NT2/D1 (cell line): ENCODE measurements around the gene SYN1.

ENCODE experiments used
- SUZ12 ChIP-seq: IDR thresholded peaks from 2 replicates; pipeline ENCODE4 v1.6.1; 2011; ENCODE audit not compliant: insufficient read length, insufficient read depth; ENCODE audit errors: extremely low read depth
- YY1 ChIP-seq: IDR thresholded peaks from 2 replicates; pipeline ENCODE4 v1.6.1; 2011; ENCODE audit not compliant: insufficient read length, insufficient read depth
- ZNF274 ChIP-seq: IDR thresholded peaks from 2 replicates; pipeline ENCODE4 v1.6.1; 2011; ENCODE audit warnings: mild to moderate bottlenecking, low read depth, low read length

DNA sequence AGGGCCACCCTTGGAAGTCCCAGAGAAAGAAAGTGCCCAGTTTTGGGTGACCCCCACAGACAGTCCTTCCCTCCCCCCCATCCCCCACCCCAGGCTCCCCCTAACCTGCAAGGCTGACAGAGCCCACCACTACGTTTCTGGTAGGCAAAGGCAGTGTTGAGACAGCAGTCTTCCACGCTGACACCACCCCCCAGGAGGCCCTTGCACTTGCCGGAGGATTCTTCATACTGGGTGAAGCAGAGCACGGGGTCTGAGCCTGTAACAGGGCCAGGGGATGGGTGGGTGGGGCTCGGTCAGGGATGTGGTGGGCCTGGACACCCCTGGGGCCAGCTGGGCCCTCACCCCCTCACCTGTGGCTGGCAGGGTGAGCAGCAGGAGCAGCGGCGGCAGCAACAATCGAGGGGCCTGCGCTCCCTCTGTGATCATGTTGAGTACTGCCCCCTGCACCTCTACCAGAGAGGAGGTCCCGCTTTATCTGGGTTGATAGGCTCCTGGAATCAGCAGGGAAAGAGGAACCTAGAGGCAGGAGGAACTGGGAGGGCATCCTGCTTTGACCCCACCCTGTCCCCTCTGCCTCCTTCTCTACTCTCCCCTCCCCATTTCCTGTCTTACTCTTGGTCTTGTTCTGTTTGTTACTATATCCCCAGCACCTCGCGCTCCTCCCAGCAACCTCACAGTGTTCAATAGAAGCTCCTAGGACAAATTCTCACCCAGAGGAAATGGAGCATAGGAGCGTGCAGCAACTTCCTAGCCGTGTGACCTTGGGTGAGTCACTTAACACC is 10.0 kb upstream of the SYN1 start, which contains the start of gene CFP:
- no peak for TF ChIP-seq SUZ12
- TF ChIP-seq ZNF274, result no peak
- TF ChIP-seq YY1, result no peak
